ENCODE measurements around the gene KCP. TPM values are rescaled to one million over a fixed set of nuclear protein-coding genes. Genes with fewer than 3 reads are reported as not detected.

KCP gene
- total RNA-seq, 4 donors from 2014 or later: 0.18 to 3.5 TPM; not detected in 2

- TF ChIP-seq CTCF (IDR thresholded peaks at IDR 0.05) (no peak), POLR2A (IDR thresholded peaks at IDR 0.05) (no peak)
- peaks cover 0 to 2% of the 10 kb centered on the region in 2 donors for H3K27me3 ChIP-seq
- DNase-seq: no peak
- no peaks in the 10 kb centered on the region for H3K4me1 ChIP-seq
- no peak overlapping the region for H3K27ac ChIP-seq
- intact Hi-C loops (cut with DNase I; ENCODE audit: low total_unique reads): no loop called here
- no peak overlapping the region for H3K4me3 ChIP-seq
- no peaks in the 10 kb centered on the region for H3K36me3 ChIP-seq
- no peaks in the 10 kb centered on the region for H3K9me3 ChIP-seq
Measured at GRCh38 chr7:128906766-128907559, 3.5 kb downstream of the KCP start.

DNA sequence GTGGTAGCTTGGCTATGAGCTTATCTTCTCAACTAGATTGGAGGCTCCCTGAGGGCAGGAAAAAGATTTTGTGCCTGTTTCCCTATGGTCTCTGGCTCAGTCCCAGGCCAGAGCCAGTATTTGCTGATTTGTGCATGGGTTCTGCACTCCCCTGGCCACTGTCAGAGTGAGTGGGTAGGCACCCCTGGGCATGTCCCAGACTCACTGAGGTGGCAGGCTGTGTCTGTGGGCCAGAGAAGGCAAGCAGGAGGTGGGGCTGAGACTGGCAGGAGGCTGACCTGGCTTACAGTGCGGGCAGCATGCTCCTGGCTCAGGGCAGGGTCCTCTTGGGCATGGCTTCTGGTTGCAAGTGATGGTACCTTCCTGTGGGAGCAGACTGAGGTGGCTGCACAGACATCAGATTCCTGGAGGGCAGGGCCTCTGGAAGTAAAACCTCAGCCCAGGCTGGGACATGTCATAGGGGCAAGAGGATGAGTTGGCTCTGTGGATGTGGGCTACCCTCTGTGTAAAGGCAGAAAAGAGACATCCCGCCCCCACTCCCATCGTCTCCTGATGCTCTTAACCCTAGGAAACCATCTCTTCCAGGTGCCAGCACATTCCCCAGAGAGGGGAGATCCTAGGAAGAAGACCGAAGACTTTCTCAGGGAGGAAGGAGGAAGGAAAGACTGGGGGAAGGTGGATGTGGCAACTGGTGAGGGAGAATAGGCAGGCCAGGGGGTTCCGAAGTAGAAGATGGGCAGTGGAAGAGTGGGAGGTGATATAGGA is 4.3 kb downstream of the KCP start:
- DNase-seq: no peak
- no peaks in the 10 kb centered on the region for H3K36me3 ChIP-seq
- no peaks in the 10 kb centered on the region for H3K9me3 ChIP-seq
- H3K4me3 ChIP-seq: no peak overlapping the region
- peaks cover 0 to 2% of the 10 kb centered on the region in 2 donors for H3K27me3 ChIP-seq
- H3K27ac ChIP-seq: no peak overlapping the region
- intact Hi-C loops (cut with DNase I; ENCODE audit: low total_unique reads): no loop called here
- H3K4me1 ChIP-seq: no peaks in the 10 kb centered on the region
- TF ChIP-seq CTCF (IDR thresholded peaks at IDR 0.05) (no peak), POLR2A (IDR thresholded peaks at IDR 0.05) (no peak)

- no peak overlapping the region for H3K27ac ChIP-seq
- no peaks in the 10 kb centered on the region for H3K36me3 ChIP-seq
- H3K9me3 ChIP-seq: no peaks in the 10 kb centered on the region
- H3K4me3 ChIP-seq: no peak overlapping the region
- no peak for DNase-seq
- TF ChIP-seq POLR2A (IDR thresholded peaks at IDR 0.05) (no peak), CTCF (IDR thresholded peaks at IDR 0.05) (peak; percentile 21 to 28 (median 26))
- H3K4me1 ChIP-seq: no peaks in the 10 kb centered on the region
- intact Hi-C loops (cut with DNase I; ENCODE audit: low total_unique reads): no loop called here
- no peaks in the 10 kb centered on the region for H3K27me3 ChIP-seq
Measured at GRCh38 chr7:128904381-128905197, 5.9 kb downstream of the KCP start.

DNA sequence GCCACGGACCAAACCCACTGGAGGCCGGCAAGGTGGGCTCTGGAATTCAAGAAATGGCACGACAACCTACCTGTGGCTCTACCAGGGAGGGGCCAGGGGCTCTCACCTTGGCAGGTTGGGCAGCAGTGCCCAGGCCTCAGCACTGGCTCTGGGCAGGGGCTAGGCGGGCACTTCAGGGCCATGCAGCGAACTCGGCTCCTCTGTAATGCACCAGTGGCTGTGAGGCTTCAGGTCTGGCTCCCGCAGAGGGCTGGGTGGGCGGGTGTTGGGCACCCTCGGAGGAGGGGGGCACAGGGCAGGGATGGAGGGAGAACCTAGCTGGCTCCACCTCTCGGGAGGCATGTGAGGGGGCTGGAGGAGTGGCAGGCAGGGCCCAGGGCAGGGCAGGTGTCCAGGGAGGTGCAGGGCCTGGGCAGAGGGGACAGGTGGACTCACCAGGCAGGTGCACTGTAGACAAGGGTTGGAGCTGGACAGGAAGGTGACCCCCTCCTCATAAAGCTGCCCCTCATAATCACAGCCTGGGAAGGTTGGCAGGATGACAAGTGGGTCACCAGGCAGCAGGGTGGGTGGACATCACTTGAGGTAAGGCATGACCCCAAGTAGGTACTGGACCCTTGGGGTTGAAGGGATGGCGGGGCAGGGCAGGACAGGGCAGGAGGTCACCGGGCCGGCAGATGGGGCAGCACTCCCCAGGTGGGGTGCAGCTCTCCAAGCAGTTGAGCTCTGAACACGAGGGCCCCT is 6.7 kb downstream of the KCP start:
- Histone ChIP-seq H3K36me3 (no peaks in the 10 kb centered on the region), H3K27me3 (no peaks in the 10 kb centered on the region), H3K9me3 (no peaks in the 10 kb centered on the region), H3K27ac (no peak overlapping the region), H3K4me3 (no peak overlapping the region), H3K4me1 (no peaks in the 10 kb centered on the region)
- no peak for TF ChIP-seq POLR2A (IDR thresholded peaks at IDR 0.05)
- TF ChIP-seq CTCF (IDR thresholded peaks at IDR 0.05): no peak
- no peak for DNase-seq
- intact Hi-C loops (cut with DNase I; ENCODE audit: low total_unique reads): no loop called here

All from uterus (tissue), 4 donors.